Sigmoid colon (tissue), 7 donors: Measurements from ENCODE around the gene STYXL2. TPM values are rescaled to one million over a fixed set of nuclear protein-coding genes. Genes with fewer than 3 reads are reported as not detected.

ENCODE experiments used
- DNase-seq: peaks from one replicate; pipeline ENCODE4 v3.0.0-alpha.2; 2019
- H3K27ac ChIP-seq, 4 donors: fragments of 200-600 bp; sonication (generic); one replicate each; pipeline ENCODE4 v1.5.1; 2016 to 2019; ENCODE audit warnings: mild to moderate bottlenecking in 1 of 4
- H3K27me3 ChIP-seq, 3 donors: fragments of 200-600 bp; sonication (generic); one replicate each; pipeline ENCODE4 v1.5.1; 2019; ENCODE audit warnings: mild to moderate bottlenecking in 1 of 3
- H3K36me3 ChIP-seq, 4 donors: fragments of 200-600 bp; sonication (generic); one replicate each; pipeline ENCODE4 v1.5.1; 2016 to 2019
- H3K4me1 ChIP-seq, 4 donors: fragments of 200-600 bp; sonication (generic); one replicate each; pipeline ENCODE4 v1.5.1; 2017 to 2019
- H3K4me3 ChIP-seq, 4 donors: fragments of 200-600 bp; sonication (generic); one replicate each; pipeline ENCODE4 v1.5.1; 2017 to 2019; ENCODE audit warnings: mild to moderate bottlenecking in 2 of 4, moderate library complexity in 1 of 4
- H3K9me3 ChIP-seq, 4 donors: fragments of 200-600 bp in 3 of 4; sonication (generic) in 3 of 4; one replicate each; pipeline versions ENCODE4 v1.5.1 to v1.6.1; 2013 to 2019
- EP300 ChIP-seq, 4 donors: sonication (generic); formaldehyde crosslinking; IDR thresholded peaks; one replicate each; pipeline ENCODE4 v1.6.1; 2017; ENCODE audit warnings: antibody characterized with exemption in 4 of 4
- POLR2A ChIP-seq, 2 donors: fragments of 450-650 bp; IDR thresholded peaks; one replicate each; pipeline ENCODE4 v1.6.1; 2016; ENCODE audit warnings: antibody characterized with exemption in 2 of 2, mild to moderate bottlenecking in 2 of 2, moderate library complexity in 2 of 2
- POLR2AphosphoS5 ChIP-seq, 4 donors: sonication (generic); formaldehyde crosslinking; IDR thresholded peaks; one replicate each; pipeline ENCODE4 v1.6.1; 2017; ENCODE audit warnings: antibody characterized with exemption in 4 of 4
- WGBS, 2 donors: extraction: QIAGEN DNeasy Blood & Tissue Kit; methylation state at CpG; one replicate each; pipeline ENCODE4 v1.1.7; 2013; 5-methylcytosine and 5-hydroxymethylcytosine counted together
- intact Hi-C: fragments of 100-400 bp; cut with DNase I; formaldehyde crosslinking; loops from one replicate; pipeline ENCODE4 v1.15.1; 2023
- polyA plus RNA-seq, 3 donors: library from polyadenylated mRNA; stranded (reverse); fragments of 200-250 nt; gene quantifications; one replicate each; pipeline ENCODE4 v1.2.3, GENCODE V29; 2013
- total RNA-seq, 4 donors: library from RNA; depleted of rRNA; stranded (reverse); fragments of >200 nt; gene quantifications; one replicate each; pipeline ENCODE4 v1.1.0, GENCODE V29; 2016
- TF ChIP-seq, protein P1 (sequence below), 4 experiments: fragments of 450-650 bp in 3 of 4; fragments of 200-600 bp in 1 of 4; IDR thresholded peaks; one replicate each; pipeline ENCODE4 v1.5.1; 2016 to 2019; ENCODE audit warnings: antibody characterized with exemption in 4 of 4, mild to moderate bottlenecking in 3 of 4, moderate library complexity in 2 of 4
- donor health status: healthy with polysubstance abuse.
- donor health status: Bipolar disorder and iron deficiency.
- donor health status: healthy.

The STYXL2 gene
- total and polyA plus RNA-seq, 7 donors, result 0.01 to 0.23 (median 0.16) TPM; not detected in 4

- no peaks in the 10 kb centered on the region for H3K36me3 ChIP-seq
Measured at GRCh38 chr1:167100730-167101129, 6.9 kb downstream of the STYXL2 start.

DNA sequence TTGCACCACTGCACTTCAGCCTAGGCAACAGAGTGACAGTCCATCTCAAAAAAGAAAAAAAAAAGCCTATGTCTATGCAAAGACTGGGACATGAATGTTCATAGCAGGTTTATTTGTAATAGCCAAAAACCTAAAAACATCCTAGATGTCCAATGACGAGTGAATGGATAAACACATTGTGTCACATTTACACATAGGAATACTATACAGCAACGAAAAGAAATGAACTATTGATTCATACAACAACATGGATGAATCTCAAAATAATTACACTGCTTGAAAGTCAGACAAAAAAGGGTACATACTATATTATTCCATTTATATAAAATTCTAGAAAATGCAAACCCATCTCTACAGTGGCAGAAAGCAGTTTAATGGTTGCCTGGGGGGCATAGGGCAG, 7.9 kb downstream of the STYXL2 start:
- Histone ChIP-seq H3K27me3 (no peaks in the 10 kb centered on the region), H3K9me3 (no peaks in the 10 kb centered on the region), H3K27ac (no peak overlapping the region), H3K36me3 (no peaks in the 10 kb centered on the region), H3K4me1 (peaks cover 0 to 11% (median 5%) of the 10 kb centered on the region in 4 donors), H3K4me3 (no peak overlapping the region)
- TF ChIP-seq EP300 (IDR thresholded peaks at IDR 0.05) (no peak), POLR2A (IDR thresholded peaks at IDR 0.05) (no peak), POLR2AphosphoS5 (IDR thresholded peaks at IDR 0.05) (no peak)
- TF ChIP-seq, protein P1, sequence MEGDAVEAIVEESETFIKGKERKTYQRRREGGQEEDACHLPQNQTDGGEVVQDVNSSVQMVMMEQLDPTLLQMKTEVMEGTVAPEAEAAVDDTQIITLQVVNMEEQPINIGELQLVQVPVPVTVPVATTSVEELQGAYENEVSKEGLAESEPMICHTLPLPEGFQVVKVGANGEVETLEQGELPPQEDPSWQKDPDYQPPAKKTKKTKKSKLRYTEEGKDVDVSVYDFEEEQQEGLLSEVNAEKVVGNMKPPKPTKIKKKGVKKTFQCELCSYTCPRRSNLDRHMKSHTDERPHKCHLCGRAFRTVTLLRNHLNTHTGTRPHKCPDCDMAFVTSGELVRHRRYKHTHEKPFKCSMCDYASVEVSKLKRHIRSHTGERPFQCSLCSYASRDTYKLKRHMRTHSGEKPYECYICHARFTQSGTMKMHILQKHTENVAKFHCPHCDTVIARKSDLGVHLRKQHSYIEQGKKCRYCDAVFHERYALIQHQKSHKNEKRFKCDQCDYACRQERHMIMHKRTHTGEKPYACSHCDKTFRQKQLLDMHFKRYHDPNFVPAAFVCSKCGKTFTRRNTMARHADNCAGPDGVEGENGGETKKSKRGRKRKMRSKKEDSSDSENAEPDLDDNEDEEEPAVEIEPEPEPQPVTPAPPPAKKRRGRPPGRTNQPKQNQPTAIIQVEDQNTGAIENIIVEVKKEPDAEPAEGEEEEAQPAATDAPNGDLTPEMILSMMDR (IDR thresholded peaks at IDR 0.05), result no peak
- no peak for DNase-seq
- WGBS, 2 donors, result 94 to 98% methylated on average over 2 of the region's 2 CpGs
- intact Hi-C loops, result no loop called here

More at GRCh38 chr1:167100730-167101129, 6.9 kb downstream of the STYXL2 start:
- DNase-seq, result no peak
- intact Hi-C loops, result no loop called here
- 45 to 78% methylated on average over 2 of the region's 2 CpGs for WGBS, 2 donors
- H3K9me3 ChIP-seq, result no peaks in the 10 kb centered on the region
- TF ChIP-seq EP300 (IDR thresholded peaks at IDR 0.05) (no peak), POLR2A (IDR thresholded peaks at IDR 0.05) (no peak), POLR2AphosphoS5 (IDR thresholded peaks at IDR 0.05) (no peak)
- TF ChIP-seq, protein P1 (IDR thresholded peaks at IDR 0.05), result no peak
- H3K4me1 ChIP-seq, result peaks cover 0 to 7% (median 3%) of the 10 kb centered on the region in 4 donors
- no peaks in the 10 kb centered on the region for H3K27me3 ChIP-seq
- H3K27ac ChIP-seq, result no peak overlapping the region
- H3K4me3 ChIP-seq, result no peak overlapping the region

DNA sequence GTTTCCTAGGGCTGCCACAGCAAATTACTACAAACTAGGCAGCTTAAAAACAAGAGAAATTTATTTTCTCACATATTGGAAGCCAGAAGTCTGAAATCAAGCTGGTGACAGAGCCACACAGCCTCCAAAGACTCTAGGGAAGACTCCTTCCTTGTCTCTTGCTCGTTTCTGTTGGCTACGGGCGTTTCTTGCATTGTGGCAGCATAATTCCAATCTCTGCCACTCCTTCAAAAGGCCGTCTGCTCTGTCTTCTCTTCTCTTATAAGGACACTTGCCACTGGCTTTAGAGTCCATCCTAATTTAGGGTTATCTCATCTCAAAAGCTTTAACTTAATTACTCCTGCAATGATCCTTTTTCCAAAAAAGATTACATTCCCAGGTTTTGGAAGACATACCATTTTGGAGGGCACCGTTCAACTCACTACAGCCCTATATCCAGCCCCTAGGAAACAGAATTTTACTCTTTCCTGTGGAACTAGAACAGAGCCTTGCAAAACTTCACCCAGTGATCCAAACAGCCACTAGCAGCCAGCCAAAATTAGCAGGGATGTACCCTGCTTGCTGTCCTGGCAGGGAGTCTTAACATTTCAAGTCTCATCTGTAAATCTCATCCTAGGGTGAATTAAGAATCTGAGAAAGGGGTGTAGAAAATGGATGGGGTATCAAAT, 9.2 kb downstream of the STYXL2 start:
- H3K4me3 ChIP-seq, result no peak overlapping the region
- DNase-seq, result no peak
- H3K27me3 ChIP-seq, result no peaks in the 10 kb centered on the region
- WGBS, 2 donors, result 68 to 87% methylated on average over 5 of the region's 5 CpGs
- no peak overlapping the region for H3K27ac ChIP-seq
- H3K9me3 ChIP-seq, result no peaks in the 10 kb centered on the region
- H3K36me3 ChIP-seq, result no peaks in the 10 kb centered on the region
- TF ChIP-seq, protein P1 (IDR thresholded peaks at IDR 0.05), result no peak
- no peak for TF ChIP-seq POLR2AphosphoS5 (IDR thresholded peaks at IDR 0.05)
- TF ChIP-seq POLR2A (IDR thresholded peaks at IDR 0.05), result no peak
- TF ChIP-seq EP300 (IDR thresholded peaks at IDR 0.05), result no peak
- intact Hi-C loops, result no loop called here
- peaks cover 0 to 11% (median 5%) of the 10 kb centered on the region in 4 donors for H3K4me1 ChIP-seq

DNA sequence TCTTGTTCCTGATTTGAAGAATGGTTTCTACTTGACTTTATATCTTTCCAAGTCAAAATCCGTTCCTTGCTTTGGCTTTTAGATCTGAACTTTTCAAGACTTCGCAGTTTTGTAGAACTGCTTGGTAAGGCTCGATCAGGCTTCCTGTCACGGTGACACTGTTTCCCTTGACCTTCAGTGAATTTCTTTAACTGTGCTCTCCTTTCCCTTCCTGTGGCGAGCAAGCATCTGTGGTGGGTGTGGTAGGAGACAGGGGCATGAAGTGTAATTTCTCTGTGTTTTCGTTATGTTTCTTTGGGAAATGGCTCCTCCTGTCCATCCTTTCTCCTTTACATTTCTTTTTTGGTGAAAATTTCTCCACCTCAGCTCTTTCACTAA, 10.4 kb downstream of the STYXL2 start:
- H3K4me1 ChIP-seq, result peaks cover 0 to 11% (median 5%) of the 10 kb centered on the region in 4 donors
- no peak overlapping the region for H3K27ac ChIP-seq
- intact Hi-C loops, result no loop called here
- 48 to 84% methylated on average over 6 of the region's 6 CpGs for WGBS, 2 donors
- H3K36me3 ChIP-seq, result no peaks in the 10 kb centered on the region
- H3K9me3 ChIP-seq, result no peaks in the 10 kb centered on the region
- DNase-seq, result no peak
- H3K4me3 ChIP-seq, result no peak overlapping the region
- TF ChIP-seq POLR2AphosphoS5 (IDR thresholded peaks at IDR 0.05), result no peak
- TF ChIP-seq EP300 (IDR thresholded peaks at IDR 0.05), result no peak
- TF ChIP-seq, protein P1 (IDR thresholded peaks at IDR 0.05), result no peak
- no peak for TF ChIP-seq POLR2A (IDR thresholded peaks at IDR 0.05)
- H3K27me3 ChIP-seq, result no peaks in the 10 kb centered on the region
